ENCODE results near the gene GNAI3.

GNAI3 gene

GRCh38 chr1:109523706-109524105 lies 24.7 kb upstream of the GNAI3 start:
- in situ Hi-C loops (cut with HindIII; ENCODE audit: low sequenced_read_pairs), result no loop called here

- in situ Hi-C loops (cut with HindIII; ENCODE audit: low sequenced_read_pairs), result no loop called here
These were observed 21.2 kb upstream of the GNAI3 start for GRCh38 chr1:109527098-109527811.

- in situ Hi-C loops (cut with HindIII; ENCODE audit: low sequenced_read_pairs), result no loop called here
These were observed 20.3 kb upstream of the GNAI3 start for GRCh38 chr1:109527846-109528695.

- in situ Hi-C loops (cut with HindIII; ENCODE audit: low sequenced_read_pairs), result no loop called here
These were observed 19.7 kb upstream of the GNAI3 start for GRCh38 chr1:109528712-109529111.

- in situ Hi-C loops (cut with HindIII; ENCODE audit: low sequenced_read_pairs), result no loop called here
These were observed 18.4 kb upstream of the GNAI3 start for GRCh38 chr1:109529881-109530456.

- in situ Hi-C loops (cut with HindIII; ENCODE audit: low sequenced_read_pairs), result no loop called here
These were observed 17.8 kb upstream of the GNAI3 start for GRCh38 chr1:109530457-109531087.

- in situ Hi-C loops (cut with HindIII; ENCODE audit: low sequenced_read_pairs), result no loop called here
These were observed 17.0 kb upstream of the GNAI3 start for GRCh38 chr1:109531380-109531779.

GRCh38 chr1:109531826-109532364 lies 16.5 kb upstream of the GNAI3 start:
- in situ Hi-C loops (cut with HindIII; ENCODE audit: low sequenced_read_pairs), result no loop called here

- in situ Hi-C loops (cut with HindIII; ENCODE audit: low sequenced_read_pairs), result no loop called here
These were observed 15.9 kb upstream of the GNAI3 start for GRCh38 chr1:109532365-109533136.

- in situ Hi-C loops (cut with HindIII; ENCODE audit: low sequenced_read_pairs), result no loop called here
These were observed 14.0 kb upstream of the GNAI3 start for GRCh38 chr1:109534307-109534858.

- in situ Hi-C loops (cut with HindIII; ENCODE audit: low sequenced_read_pairs), result loop anchor here (5.0 kb wide), 1 partner anchor 38 kb away; no protein-coding TSS in a partner anchor
These were observed 12.9 kb upstream of the GNAI3 start for GRCh38 chr1:109535481-109535880.

- in situ Hi-C loops (cut with HindIII; ENCODE audit: low sequenced_read_pairs), result loop anchor here (5.0 kb wide), 1 partner anchor 39 kb away; no protein-coding TSS in a partner anchor
These were observed 12.4 kb upstream of the GNAI3 start for GRCh38 chr1:109535971-109536491.

GRCh38 chr1:109537450-109538178 lies 10.8 kb upstream of the GNAI3 start:
- in situ Hi-C loops (cut with HindIII; ENCODE audit: low sequenced_read_pairs), result loop anchor here (5.0 kb wide), 1 partner anchor 40 kb away; no protein-coding TSS in a partner anchor

GRCh38 chr1:109538827-109539555 lies 9.4 kb upstream of the GNAI3 start:
- in situ Hi-C loops (cut with HindIII; ENCODE audit: low sequenced_read_pairs), result loop anchor here (5.0 kb wide), 1 partner anchor 42 kb away; no protein-coding TSS in a partner anchor

- in situ Hi-C loops (cut with HindIII; ENCODE audit: low sequenced_read_pairs), result loop anchor here (5.0 kb wide), 1 partner anchor 42 kb away; no protein-coding TSS in a partner anchor
These were observed 8.7 kb upstream of the GNAI3 start, which contains the start of gene GPR61 for GRCh38 chr1:109539676-109540075. Gene GPR61, plus strand, starts transcription at chr1:109539872. Its CDS starts 3,151 bp downstream, at chr1:109543023.

- in situ Hi-C loops (cut with HindIII; ENCODE audit: low sequenced_read_pairs), result no loop called here
These were observed 7.3 kb upstream of the GNAI3 start for GRCh38 chr1:109541102-109541501.

GRCh38 chr1:109542657-109543056 lies 5.8 kb upstream of the GNAI3 start:
- in situ Hi-C loops (cut with HindIII; ENCODE audit: low sequenced_read_pairs), result no loop called here

All from DLD1 (cell line).